ENCODE results near the gene LIG1.

DNA sequence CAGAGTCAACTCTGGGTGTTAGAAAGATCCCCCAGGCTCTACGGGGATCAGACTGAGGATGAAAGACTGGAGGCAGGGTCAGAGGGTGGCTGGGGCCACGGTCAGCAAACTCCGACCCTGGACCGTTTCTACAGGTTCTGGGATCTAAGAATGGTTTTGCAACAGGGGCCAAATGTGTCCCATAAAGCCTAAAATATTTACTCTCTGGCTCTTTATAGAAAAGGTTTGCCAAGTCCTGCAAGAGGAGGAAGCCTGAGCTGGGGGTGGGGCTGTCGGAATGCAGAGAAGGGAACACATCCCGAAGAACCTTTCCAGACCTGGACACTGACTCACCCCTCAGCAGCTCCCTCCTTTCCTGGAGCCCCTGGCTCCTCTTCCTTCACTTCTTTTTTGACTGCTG is 20.7 kb downstream of the LIG1 start:
- TF ChIP-seq, protein P1, sequence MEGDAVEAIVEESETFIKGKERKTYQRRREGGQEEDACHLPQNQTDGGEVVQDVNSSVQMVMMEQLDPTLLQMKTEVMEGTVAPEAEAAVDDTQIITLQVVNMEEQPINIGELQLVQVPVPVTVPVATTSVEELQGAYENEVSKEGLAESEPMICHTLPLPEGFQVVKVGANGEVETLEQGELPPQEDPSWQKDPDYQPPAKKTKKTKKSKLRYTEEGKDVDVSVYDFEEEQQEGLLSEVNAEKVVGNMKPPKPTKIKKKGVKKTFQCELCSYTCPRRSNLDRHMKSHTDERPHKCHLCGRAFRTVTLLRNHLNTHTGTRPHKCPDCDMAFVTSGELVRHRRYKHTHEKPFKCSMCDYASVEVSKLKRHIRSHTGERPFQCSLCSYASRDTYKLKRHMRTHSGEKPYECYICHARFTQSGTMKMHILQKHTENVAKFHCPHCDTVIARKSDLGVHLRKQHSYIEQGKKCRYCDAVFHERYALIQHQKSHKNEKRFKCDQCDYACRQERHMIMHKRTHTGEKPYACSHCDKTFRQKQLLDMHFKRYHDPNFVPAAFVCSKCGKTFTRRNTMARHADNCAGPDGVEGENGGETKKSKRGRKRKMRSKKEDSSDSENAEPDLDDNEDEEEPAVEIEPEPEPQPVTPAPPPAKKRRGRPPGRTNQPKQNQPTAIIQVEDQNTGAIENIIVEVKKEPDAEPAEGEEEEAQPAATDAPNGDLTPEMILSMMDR (IDR thresholded peaks at IDR 0.05): no peak
- TF ChIP-seq POLR2A (IDR thresholded peaks at IDR 0.05) (no peak), POLR2AphosphoS5 (IDR thresholded peaks at IDR 0.05) (peak in 2 of 4 donors; percentile 25 to 48), EP300 (IDR thresholded peaks at IDR 0.05) (no peak)

Measured in sigmoid colon (tissue), 4 donors.